ENCODE data around the gene KIAA0040.

- TF ChIP-seq POLR2A (IDR thresholded peaks at IDR 0.05) (no peak), CTCF (IDR thresholded peaks at IDR 0.05) (no peak)
Measured at GRCh38 chr1:175225805-175226129, 33.2 kb upstream of the KIAA0040 start.
